AG04449 (cell line): ENCODE data around the gene SHC4.
A peak's percentile ranks its signal among the peaks of the same experiment; 100 is the strongest.

Experiments used
- CTCF ChIA-PET: fragments of 350-600 bp; formaldehyde crosslinking; extraction: SDS; loops from one replicate; lab custom pipeline; 2021; ENCODE audit warnings: antibody characterized with exemption; lab: Yijun Ruan, JAX
- POLR2A ChIA-PET: fragments of 400-600, 350-600 bp; formaldehyde crosslinking; extraction: SDS; loops from one replicate; lab custom pipeline; 2020; ENCODE audit warnings: antibody characterized with exemption, inconsistent platforms; lab: Yijun Ruan, JAX
- DNase-seq: peaks from one replicate; pipeline ENCODE4 v3.0.0-alpha.2; 2010; ENCODE audit warnings: low read depth, low spot score
- H3K4me3 ChIP-seq: 2 replicates; pipeline ENCODE4 v1.5.1; 2011; ENCODE audit warnings: low read depth, mild to moderate bottlenecking, control low read depth, low read length
- CTCF ChIP-seq: IDR thresholded peaks from one replicate; pipeline ENCODE4 v1.5.1; 2011; ENCODE audit warnings: mild to moderate bottlenecking, moderate library complexity, low read length, control low read depth, inconsistent platforms; ENCODE audit not compliant: insufficient read depth; ENCODE audit errors: missing control alignments

SHC4 gene

DNA sequence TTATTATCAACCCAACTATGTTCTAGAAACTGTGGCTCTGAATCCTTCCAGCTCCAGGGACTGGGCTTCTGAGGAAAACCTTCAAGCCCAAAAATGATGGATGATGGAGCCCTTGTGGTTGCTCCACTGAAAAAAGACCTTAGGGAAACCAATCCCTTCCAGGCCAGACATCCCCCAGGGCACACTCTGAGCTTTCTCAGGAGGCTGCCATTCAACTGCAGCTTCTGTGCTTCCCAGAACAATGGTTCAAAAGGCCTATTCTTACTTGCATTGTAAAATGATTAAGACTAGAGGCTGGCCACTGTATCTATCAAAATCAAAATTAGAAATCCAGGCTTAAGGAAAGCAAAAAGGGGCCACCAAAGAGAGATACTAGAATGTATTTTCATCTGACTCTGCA is 58.5 kb downstream of the SHC4 start:
- DNase-seq, result no peak
- CTCF ChIA-PET, result interaction anchor here (1.1 kb wide), 1 partner anchor 71 kb away, joined by 6 read pairs; no protein-coding TSS in a partner anchor
- POLR2A ChIA-PET, result interaction anchor here (0.7 kb wide), 1 partner anchor 8 kb away, joined by 3 read pairs; no protein-coding TSS in a partner anchor
- no peak for TF ChIP-seq CTCF
- no peak overlapping the region for H3K4me3 ChIP-seq

- TF ChIP-seq CTCF, result no peak
- ChIA-PET CTCF (no interaction called here), POLR2A (no interaction called here)
- no peak for DNase-seq
- H3K4me3 ChIP-seq, result no peak overlapping the region
Observed at GRCh38 chr15:48904758-48905157, 59.0 kb downstream of the SHC4 start.

GRCh38 chr15:48899793-48900192 is 63.9 kb downstream of the SHC4 start:
- H3K4me3 ChIP-seq, result no peak overlapping the region
- ChIA-PET POLR2A (no interaction called here), CTCF (no interaction called here)
- DNase-seq, result no peak
- TF ChIP-seq CTCF, result no peak

DNA sequence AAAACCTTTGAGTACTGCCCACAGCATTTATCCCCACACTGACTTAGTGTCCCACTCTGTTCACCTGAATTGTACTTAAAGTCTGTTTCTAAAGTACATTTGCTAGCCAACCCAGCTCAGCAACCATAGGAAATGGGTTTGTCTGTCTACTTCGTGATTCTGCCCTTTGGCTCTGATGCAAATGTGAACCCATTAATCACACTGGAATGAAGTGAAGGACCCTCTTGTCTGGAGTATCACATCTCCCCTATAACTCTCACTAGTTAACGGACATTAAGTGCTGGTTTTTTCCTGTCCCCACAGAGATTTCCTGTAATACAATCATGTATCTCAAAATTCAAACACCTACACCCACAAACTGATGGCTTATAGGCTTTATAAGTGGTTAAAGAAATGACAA is 65.3 kb downstream of the SHC4 start:
- ChIA-PET CTCF (no interaction called here), POLR2A (no interaction called here)
- no peak for TF ChIP-seq CTCF
- H3K4me3 ChIP-seq, result no peak overlapping the region
- no peak for DNase-seq

- no peak for DNase-seq
- POLR2A ChIA-PET, result no interaction called here
- TF ChIP-seq CTCF, result no peak
- H3K4me3 ChIP-seq, result no peak overlapping the region
- CTCF ChIA-PET, result no interaction called here
Observed at GRCh38 chr15:48898032-48898431, 65.7 kb downstream of the SHC4 start.

- no peak for DNase-seq
- H3K4me3 ChIP-seq, result peak overlapping the region; percentile 28
- POLR2A ChIA-PET, result interaction anchor here (0.5 to 0.9 kb wide), 2 partner anchors 9 to 65 kb away, joined by 3 read pairs; no protein-coding TSS in a partner anchor
- CTCF ChIA-PET, result no interaction called here
- TF ChIP-seq CTCF, result no peak
Observed at GRCh38 chr15:48896869-48897814, 66.6 kb downstream of the SHC4 start.
